A549 treated with CORT108297 at 1 μM for 4 hours (cell line): ENCODE results near the gene PECR. TPM values are rescaled to one million over a fixed set of nuclear protein-coding genes. Genes with fewer than 3 reads are reported as not detected.

Experiments used
- total RNA-seq: library from RNA; stranded (reverse); fragments of 200-300 nt; extraction: Qiagen RNA extraction; gene quantifications from 5 replicates; pipeline ENCODE4 v1.2.3, GENCODE V29; 2022

Gene PECR
- 14.9 to 16.7 TPM (median 15.9 TPM) in 5 replicates for total RNA-seq

GRCh38 chr2:216081487-216082116, at the start of gene PECR, which contains the start of gene TMEM169:
Gene PECR (minus strand): TSS chr2:216081809. CDS start chr2:216081741, 68 bp downstream.
Gene TMEM169 (plus strand): TSS chr2:216081919. CDS start chr2:216095964, 14,045 bp downstream.

DNA sequence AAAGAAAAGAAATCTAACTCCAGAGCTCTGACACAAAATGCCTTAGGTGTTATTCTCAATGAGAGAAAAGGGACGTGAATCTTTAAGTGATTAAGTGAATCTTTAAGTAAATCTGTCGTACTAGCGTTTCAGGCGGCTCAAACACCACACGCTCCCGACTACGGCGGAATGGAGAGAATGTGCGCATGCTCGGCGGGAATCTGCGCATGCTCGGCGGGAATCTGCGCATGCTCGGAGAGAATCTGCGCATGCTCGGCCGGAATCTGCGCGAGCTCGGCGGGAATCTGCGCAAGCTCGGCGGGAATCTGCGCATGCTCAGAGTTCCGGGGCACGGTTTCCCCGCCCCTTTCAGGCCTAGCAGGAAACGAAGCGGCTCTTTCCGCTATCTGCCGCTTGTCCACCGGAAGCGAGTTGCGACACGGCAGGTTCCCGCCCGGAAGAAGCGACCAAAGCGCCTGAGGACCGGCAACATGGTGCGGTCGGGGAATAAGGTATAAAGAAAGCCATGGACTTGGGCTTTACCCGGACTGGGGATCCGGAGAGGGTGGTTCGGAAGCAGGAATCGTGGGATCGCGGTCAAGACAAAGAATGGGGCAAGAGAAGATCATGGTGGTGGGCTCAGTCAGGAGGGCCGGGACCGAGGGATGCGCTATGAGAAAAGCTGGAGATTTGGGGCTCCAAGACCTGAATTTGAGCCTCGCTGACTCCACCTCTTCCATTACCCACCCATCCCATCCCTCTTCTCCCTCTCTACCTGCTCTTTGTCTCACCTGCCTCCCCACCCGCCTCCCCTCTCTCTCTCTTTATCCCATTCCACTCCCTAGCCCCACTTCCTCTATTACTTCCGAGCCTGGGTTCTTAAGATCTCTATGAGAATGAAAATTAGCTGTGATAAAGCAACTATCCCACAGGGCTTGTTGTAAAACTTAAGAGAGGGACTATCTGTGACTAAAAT, 27.6 kb upstream of the PECR start, which contains the start of gene XRCC5:
Gene XRCC5 (plus strand): TSS at position 382 of the 955 bp plus-strand sequence. CDS start 89 bp downstream, at position 471.

DNA sequence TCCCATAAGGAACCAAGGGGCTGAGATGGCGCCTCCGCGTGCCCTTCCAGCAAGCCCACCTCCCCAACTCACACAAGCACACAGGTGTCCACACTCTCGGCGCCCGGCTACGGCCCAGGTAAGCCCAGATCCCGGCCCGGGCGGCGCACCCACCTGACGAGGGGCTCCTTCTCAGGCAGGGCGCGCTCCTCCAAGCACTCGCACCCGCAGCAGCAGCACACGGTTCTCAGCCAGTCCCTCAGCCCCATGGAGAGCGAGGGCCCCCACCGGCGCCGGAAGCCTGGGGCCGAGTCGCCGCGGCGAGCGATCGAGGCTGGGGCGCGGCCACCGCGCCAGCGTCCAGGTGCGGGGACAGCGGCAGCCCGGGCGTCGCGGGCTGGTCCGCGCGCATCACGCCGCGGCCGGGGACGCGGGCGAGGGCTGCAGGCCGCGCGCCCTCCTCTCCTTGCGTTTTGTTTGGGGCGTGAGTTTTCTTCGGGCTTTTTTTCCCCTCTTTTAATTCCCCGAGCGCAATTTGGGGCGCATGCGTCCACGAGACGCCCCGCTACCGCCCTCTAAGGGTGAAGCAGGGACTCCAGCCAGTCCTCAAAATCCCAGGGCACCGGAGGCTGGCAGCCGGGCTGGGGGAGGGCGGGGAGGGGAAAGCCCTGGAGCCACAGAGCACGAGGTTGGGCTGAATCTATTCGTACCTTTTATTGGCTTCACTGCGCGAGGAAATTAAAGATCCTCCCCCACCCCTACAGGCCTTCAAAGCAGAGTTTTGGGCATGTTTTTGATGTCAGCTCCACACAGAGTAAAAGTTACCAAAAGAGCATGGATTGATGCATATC, 68.3 kb downstream of the PECR start, which contains the start of gene MREG:
Gene MREG (minus strand): TSS at position 472 of the 830 bp plus-strand sequence. CDS start 224 bp downstream, at position 248.

Other genes with a start within 250 kb of the PECR start
- 4.5 to 5.9 TPM (median 5.4 TPM) in 5 replicates for gene MREG, start 68.3 kb downstream of the PECR start, total RNA-seq
- gene TMEM169, start 110 bp upstream of the PECR start, total RNA-seq = 0.18 to 0.42 TPM (median 0.34 TPM) in 5 replicates
- gene XRCC5, start 27.5 kb upstream of the PECR start, total RNA-seq = 166 to 222 TPM (median 178 TPM) in 5 replicates